GM21825 (cell line): ENCODE results near the gene PPFIA4.

Source experiments
- ATAC-seq: cut with Tn5 transposase; IDR thresholded peaks from one replicate; pipeline ENCODE4 v1.9.1; 2021; ENCODE audit warnings: mild to moderate bottlenecking, moderate library complexity; ENCODE audit not compliant: unreplicated experiment

PPFIA4 gene

GRCh38 chr1:203098445-203098844 lies 72.2 kb downstream of the PPFIA4 start:
- no peak for ATAC-seq

DNA sequence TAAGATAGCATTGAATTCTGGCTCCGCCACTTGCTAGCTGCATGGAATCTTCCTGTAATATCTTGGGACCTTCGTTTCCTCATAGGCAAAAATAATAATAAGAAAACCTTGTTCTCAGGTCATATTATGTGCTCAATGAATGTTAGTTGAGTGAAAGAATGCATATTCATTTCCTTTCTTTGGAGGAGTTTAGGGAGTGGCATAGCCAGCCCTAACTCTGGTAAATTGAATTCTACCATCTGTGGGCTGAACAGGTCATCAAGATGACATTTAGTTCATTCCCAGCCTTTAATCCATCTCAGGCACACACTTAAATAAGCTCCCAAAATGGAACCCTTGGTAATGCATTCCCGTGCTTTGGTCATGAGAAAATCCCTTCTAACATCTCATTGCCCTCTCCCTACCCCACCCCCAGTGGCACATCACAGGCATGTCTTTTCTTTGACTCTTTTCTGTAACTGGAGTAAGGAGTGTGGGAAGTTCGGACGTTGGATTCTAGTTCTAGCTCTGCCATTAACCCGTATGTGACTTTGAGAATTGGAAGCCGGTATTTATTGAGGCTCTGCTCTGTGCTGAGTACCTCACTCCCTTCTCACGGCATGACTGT lies 72.7 kb downstream of the PPFIA4 start:
- ATAC-seq = no peak

DNA sequence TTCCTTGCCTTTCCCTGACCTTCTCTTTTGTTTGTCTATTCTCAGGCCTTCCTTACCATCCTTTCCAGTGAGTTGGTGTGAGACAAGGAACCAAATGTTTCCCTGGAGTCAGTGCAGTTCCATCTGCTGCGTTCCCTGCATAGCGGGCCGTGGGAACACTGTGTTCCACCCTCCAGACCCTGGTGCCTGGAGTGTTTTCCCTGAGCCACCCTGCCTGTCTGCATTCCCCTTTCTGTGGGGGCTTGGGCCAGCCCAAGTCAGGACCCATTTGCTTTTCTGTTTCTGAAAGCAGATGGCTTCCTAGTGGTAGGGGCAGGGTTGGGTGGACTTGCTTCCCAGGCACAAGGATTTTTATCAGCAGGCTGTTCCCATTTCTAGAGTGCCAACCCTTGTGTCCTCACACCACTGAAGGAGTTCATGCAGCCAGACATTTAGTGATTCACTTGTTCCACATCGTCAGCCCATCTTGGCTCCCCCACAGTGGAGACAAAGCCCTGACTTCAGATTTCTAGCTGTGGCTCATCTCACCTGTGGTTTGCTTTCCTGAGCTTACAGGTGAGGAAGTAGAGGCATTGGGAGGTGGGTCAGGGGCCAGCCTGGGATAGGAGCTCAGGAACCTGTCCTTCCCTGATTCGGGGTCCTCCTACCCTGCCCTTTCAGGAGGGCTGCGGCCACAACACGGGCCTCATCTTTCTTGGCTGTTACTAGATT lies 73.7 kb downstream of the PPFIA4 start:
- ATAC-seq = no peak

GRCh38 chr1:203100516-203100869 lies 74.2 kb downstream of the PPFIA4 start:
- ATAC-seq = no peak

- ATAC-seq = no peak
Measured at GRCh38 chr1:203101813-203102634, 75.7 kb downstream of the PPFIA4 start.

DNA sequence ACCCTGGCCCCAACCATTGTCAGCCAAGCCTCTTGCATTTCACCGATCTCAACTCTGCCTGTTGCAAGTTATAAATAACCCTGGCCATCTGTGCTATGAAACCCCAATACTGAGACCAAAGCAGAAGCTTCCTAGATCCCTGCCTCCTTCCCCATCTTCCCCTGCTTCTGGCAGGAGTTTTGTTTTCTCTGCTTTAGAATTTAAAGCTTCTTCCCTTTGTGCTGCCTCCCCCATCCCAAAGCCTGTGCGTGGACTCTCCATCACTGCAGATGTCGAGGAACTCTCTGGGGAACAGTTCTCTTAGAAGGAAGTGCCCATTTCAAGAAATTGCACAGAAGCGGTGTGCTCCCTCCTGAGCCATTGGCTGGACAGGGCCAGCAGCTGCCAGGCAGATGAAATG lies 76.9 kb downstream of the PPFIA4 start:
- no peak for ATAC-seq

DNA sequence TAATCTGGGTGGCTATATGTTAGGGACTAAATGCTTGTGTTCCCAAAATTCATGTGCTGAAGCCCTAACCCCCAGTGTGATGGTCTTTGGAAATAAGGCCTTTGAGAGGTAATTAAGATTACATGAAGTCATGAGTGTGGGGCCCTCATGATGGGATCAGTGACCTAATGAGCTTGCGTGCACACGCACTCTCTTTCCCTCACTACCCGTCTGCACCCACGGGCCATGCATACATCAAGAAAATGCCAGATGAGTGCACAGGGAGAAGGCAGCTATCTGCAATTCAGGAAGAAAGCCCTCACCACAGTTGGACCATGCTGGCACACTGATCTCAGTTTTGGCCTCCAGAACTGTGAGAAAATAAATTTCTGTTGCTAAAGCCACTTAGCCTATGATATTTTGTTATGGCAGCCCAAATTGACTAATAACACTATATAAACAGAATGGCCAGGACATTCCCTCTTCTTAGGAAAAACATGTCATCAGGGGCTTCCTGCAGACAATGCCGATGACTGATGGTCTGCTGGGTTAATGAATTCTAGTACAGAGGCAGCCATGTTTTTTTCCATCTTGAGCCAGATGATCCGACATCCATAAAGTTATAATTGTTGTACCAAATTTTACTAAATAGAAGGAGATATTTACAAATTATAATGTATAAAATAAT lies 77.7 kb downstream of the PPFIA4 start:
- no peak for ATAC-seq

DNA sequence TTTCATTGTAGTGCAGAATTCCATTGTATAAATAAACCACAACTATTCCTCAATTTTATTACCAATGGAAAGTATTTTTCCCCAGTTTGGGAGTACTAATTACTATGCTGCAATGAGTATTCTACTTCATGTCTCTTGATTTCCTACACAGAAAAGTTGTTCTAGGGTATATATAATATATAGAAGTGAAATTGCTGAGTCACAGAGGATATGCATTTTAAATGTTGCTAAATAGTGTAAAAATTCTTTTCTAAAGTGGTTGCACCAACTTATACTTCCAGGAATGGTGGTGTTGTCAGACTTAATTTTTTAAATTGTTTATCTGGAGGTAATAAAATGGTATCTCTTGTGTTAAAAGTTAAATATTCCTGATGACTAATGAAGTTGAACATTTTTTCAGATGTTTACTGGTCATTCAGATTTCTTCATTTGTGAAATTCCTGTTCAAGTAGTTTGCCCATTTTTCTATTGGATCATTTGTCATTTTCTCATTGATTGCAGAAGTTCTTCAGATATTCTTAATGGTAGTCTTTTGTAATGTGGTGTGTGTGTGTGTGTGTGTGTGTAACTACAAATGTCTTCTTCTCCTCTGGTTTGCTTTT lies 78.6 kb downstream of the PPFIA4 start:
- no peak for ATAC-seq

GRCh38 chr1:203112475-203112874 lies 86.2 kb downstream of the PPFIA4 start:
- ATAC-seq = no peak

- no peak for ATAC-seq
Measured at GRCh38 chr1:203113308-203113707, 87.0 kb downstream of the PPFIA4 start.

- no peak for ATAC-seq
Measured at GRCh38 chr1:203114202-203114601, 87.9 kb downstream of the PPFIA4 start.

DNA sequence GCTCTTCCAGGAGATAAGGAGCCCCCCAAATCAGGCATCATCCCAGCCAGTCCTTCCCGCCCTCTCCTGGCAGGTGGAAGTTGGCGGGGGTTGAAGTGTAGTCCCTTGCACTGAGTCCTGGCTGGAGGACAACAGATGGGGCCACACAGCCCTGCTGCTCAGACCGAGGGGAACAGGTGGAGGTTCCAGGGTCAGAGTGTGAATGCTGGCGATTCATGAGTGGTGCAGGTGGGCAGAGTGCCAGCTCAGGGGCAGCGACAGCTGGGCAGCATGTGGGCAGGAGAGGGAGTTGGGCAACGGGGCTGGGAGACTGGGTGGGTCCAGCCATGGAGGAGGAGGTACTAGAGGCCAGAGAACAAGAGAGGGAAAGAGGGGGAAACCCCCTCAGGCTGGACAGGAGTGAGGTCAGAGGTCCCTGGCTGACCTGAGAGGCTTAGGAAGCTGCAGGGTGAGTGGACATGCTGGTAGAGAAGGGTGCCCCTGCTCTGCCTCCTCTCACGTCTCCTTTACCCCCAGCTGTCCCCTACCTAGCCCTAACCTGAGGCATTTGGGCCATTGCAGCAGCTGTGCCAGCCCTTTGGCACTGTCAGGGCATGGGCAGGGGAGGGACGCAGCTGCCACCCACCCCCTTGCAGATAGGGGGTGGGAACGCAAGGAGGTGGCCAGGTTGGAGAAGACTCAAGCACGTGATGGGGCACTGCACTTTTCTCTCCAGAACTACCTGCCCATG lies 90.0 kb downstream of the PPFIA4 start:
- no peak for ATAC-seq

- ATAC-seq = no peak
Measured at GRCh38 chr1:203117611-203118575, 91.6 kb downstream of the PPFIA4 start.

GRCh38 chr1:203120325-203121153 lies 94.2 kb downstream of the PPFIA4 start:
- no peak for ATAC-seq

- no peak for ATAC-seq
Measured at GRCh38 chr1:203121186-203122015, 95.1 kb downstream of the PPFIA4 start.

DNA sequence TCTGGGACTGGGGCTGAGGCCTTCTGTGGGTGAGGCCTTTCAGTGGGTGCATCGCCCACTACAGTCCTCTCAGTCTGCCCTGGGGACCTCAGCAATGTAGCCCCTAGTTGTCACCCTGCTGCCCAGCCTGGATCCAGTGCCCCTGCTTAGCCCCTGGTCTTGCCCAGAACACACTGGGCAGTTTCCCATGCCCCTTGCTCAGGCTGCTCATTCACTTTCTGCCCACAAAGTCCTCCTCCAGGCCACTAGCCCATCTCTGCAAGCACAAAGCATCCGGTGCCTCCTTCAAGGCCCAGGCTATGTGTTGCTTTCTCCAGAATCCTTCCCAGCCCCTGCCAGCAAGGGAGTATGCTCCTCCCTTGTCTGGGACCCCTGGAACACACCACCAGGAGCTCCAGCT lies 95.9 kb downstream of the PPFIA4 start:
- no peak for ATAC-seq

- no peak for ATAC-seq
Measured at GRCh38 chr1:203124011-203124410, 97.7 kb downstream of the PPFIA4 start.
